ENCODE measurements around the gene TYW1.
"Not testable (repeated sequence)": the region's sequence is repeated elsewhere in the genome, so short reads cannot be mapped to it uniquely, and the experiment has no call there.

- TF ChIP-seq CTCF (IDR thresholded peaks at IDR 0.05; ENCODE audit: control extremely low read depth in 1 of 3, insufficient read depth in 1 of 3, low read depth in 1 of 3, low read length in 3 of 3); ZNF274 (IDR thresholded peaks at IDR 0.05; ENCODE audit: borderline replicate concordance, extremely low read depth, low read length); MAFK (IDR thresholded peaks at IDR 0.05; ENCODE audit: low read depth, low read length); CEBPB (IDR thresholded peaks at IDR 0.05; ENCODE audit: low read depth, low read length); CREB1 (IDR thresholded peaks at IDR 0.05): not testable (repeated sequence)
Observed at GRCh38 chr7:67076120-67076519, 79.5 kb downstream of the TYW1 start.

Measured in H1 (cell line).